ENCODE results near the gene RANBP17.

Gene RANBP17

GRCh38 chr5:171261904-171262303 is 400.1 kb downstream of the RANBP17 start:
- TF ChIP-seq CTCF (IDR thresholded peaks at IDR 0.05; ENCODE audit: low read depth, low read length, missing control alignments): no peak
- no peak overlapping the region for H3K4me3 ChIP-seq (ENCODE audit: low read depth, low read length)
- DNase-seq (ENCODE audit: low read depth): no peak

- DNase-seq (ENCODE audit: low read depth): no peak
- no peak overlapping the region for H3K4me3 ChIP-seq (ENCODE audit: low read depth, low read length)
- TF ChIP-seq CTCF (IDR thresholded peaks at IDR 0.05; ENCODE audit: low read depth, low read length, missing control alignments): no peak
Observed at GRCh38 chr5:171263181-171263580, 401.4 kb downstream of the RANBP17 start.

GRCh38 chr5:171264843-171265242 is 403.0 kb downstream of the RANBP17 start:
- DNase-seq (ENCODE audit: low read depth): no peak
- no peak overlapping the region for H3K4me3 ChIP-seq (ENCODE audit: low read depth, low read length)
- no peak for TF ChIP-seq CTCF (IDR thresholded peaks at IDR 0.05; ENCODE audit: low read depth, low read length, missing control alignments)

GRCh38 chr5:171268700-171269620 is 407.1 kb downstream of the RANBP17 start:
- H3K4me3 ChIP-seq (ENCODE audit: low read depth, low read length): no peak overlapping the region
- no peak for TF ChIP-seq CTCF (IDR thresholded peaks at IDR 0.05; ENCODE audit: low read depth, low read length, missing control alignments)
- no peak for DNase-seq (ENCODE audit: low read depth)

GRCh38 chr5:171269717-171270116 is 407.9 kb downstream of the RANBP17 start:
- no peak overlapping the region for H3K4me3 ChIP-seq (ENCODE audit: low read depth, low read length)
- no peak for TF ChIP-seq CTCF (IDR thresholded peaks at IDR 0.05; ENCODE audit: low read depth, low read length, missing control alignments)
- DNase-seq (ENCODE audit: low read depth): no peak

GRCh38 chr5:171270136-171270535 is 408.3 kb downstream of the RANBP17 start:
- no peak overlapping the region for H3K4me3 ChIP-seq (ENCODE audit: low read depth, low read length)
- no peak for TF ChIP-seq CTCF (IDR thresholded peaks at IDR 0.05; ENCODE audit: low read depth, low read length, missing control alignments)
- no peak for DNase-seq (ENCODE audit: low read depth)

- no peak for DNase-seq (ENCODE audit: low read depth)
- TF ChIP-seq CTCF (IDR thresholded peaks at IDR 0.05; ENCODE audit: low read depth, low read length, missing control alignments): no peak
- H3K4me3 ChIP-seq (ENCODE audit: low read depth, low read length): no peak overlapping the region
Observed at GRCh38 chr5:171271798-171272197, 410.0 kb downstream of the RANBP17 start.
